K562 treated with DMSO at 1 percent for 24 hours (cell line): ENCODE results near the gene MOK. TPM values are rescaled to one million over a fixed set of nuclear protein-coding genes. Genes with fewer than 3 reads are reported as not detected.

Experiments used
- total RNA-seq: library from RNA; unstranded; fragments of 300-600 nt; gene quantifications from 2 replicates; pipeline ENCODE4 v1.2.3, GENCODE V29; 2022; ENCODE audit warnings: low read depth; ENCODE audit not compliant: insufficient read depth

Gene MOK
- 8.6 and 10.0 TPM in 2 replicates for total RNA-seq

DNA sequence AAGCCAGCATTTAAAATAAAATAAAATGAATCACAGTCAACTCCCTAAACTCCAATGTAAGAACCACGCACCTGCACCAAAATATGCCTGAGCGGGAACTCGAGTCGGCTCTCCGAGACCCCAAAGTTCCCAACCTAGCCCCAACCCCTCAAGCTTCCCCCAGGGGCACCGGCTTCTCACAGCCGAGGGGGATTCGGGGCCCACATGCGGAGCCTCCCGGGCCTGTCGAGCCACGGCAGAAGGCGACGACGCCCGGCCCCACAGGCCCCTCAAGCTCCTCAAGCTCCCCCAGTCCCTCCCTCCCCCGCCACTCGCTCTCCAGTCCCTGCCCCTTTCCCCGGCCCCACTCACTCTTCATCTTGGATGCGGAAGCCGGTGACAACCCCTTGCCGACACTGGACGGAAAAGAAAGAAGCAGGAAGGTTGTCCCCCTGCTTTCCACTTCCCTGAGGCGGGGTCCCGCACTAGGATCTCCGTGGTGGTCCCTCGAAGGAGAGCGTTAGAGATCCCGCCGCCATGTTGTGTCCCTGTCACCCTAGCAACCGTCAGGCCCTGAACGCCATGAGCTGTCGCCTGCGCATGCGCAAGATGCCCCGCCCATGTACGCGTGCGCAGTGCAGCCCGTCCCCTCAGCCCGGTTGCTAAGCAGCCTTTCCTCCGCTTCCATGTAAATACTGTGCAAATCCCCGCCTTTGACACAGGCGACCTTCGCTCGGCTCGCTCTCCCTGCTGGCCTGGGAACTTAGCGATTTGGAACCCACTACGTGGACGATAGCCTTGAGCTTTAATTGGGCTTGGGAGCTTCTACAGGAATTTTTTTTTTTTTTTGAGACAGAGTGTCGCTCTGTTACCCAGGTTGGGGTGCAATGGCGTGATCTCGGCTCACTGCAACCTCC is at the start of gene MOK:
MOK (minus strand) TSS at position 554 of the 896 bp plus-strand sequence; CDS start at position 358, 196 bp downstream.

GRCh38 chr14:102319351-102320032 is 14.5 kb upstream of the MOK start, which contains the start of gene ZNF839:
ZNF839 (plus strand) TSS chr14:102319746; CDS start chr14:102319766, 20 bp downstream.

Other genes starting within 250 kb of the MOK start
- 383 and 426 TPM in 2 replicates for gene HSP90AA1, start 218.1 kb downstream of the MOK start, total RNA-seq
- gene WDR20, start 165.3 kb downstream of the MOK start, total RNA-seq: 10.4 and 10.7 TPM in 2 replicates
- 6.6 and 8.0 TPM in 2 replicates for gene ZNF839, start 14.6 kb upstream of the MOK start, total RNA-seq
- 44.1 and 47.8 TPM in 2 replicates for gene CINP, start 57.7 kb upstream of the MOK start, total RNA-seq
- 5.2 and 5.3 TPM in 2 replicates for gene TECPR2, start 57.8 kb upstream of the MOK start, total RNA-seq
- 64.4 and 87.9 TPM in 2 replicates for gene ANKRD9, start 204.6 kb upstream of the MOK start, total RNA-seq